HG02973 (cell line): ENCODE measurements around the gene ABR.
A peak's percentile ranks its signal among the peaks of the same experiment; 100 is the strongest.
"Not testable (repeated sequence)": the region's sequence is repeated elsewhere in the genome, so short reads cannot be mapped to it uniquely, and the experiment has no call there.

Source experiments
- ATAC-seq: cut with Tn5 transposase; IDR thresholded peaks from one replicate; pipeline ENCODE4 v1.9.1; 2021; ENCODE audit warnings: moderate library complexity; ENCODE audit not compliant: unreplicated experiment

The ABR gene

DNA sequence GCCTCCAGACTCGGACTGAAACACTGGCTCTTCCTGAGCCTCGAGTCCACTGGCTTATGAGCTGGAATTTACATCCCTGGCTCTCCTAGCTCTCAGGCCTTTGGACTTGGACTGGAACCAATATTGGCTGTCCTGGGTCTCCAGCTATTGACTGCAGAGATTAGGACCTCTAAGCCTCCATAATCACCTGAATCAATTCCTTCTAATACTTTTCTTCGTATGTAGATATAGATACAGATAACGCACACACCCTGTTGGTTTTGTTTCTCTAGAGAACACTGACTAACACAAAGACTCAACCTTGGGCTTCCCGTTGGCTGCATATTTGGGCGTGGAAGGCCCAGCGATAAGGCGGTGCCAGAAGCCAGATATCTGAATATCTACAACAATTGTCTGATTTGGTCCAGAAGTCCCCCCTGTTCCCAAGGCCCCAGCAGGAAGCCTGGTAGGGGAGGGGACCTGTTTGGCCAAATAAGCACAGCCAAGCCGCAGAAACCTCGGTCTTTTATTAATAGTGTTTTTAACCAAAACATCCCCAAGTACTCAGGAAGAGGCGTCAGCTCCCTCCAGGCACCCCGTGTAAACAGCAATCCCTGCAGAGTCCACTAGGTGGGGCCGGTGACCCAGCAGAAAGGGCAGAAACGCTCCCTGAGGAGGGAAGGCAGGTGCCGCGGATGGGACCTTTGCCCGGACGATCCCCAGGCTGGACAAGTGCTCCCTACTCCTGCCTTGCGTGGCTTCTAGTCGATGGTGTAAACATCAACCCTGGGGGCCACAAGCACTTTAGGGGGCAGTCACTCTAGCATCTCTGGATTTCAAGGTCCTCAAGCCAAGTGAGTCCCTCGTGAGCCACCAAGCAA, 57.0 kb downstream of the ABR start:
- no peak for ATAC-seq

DNA sequence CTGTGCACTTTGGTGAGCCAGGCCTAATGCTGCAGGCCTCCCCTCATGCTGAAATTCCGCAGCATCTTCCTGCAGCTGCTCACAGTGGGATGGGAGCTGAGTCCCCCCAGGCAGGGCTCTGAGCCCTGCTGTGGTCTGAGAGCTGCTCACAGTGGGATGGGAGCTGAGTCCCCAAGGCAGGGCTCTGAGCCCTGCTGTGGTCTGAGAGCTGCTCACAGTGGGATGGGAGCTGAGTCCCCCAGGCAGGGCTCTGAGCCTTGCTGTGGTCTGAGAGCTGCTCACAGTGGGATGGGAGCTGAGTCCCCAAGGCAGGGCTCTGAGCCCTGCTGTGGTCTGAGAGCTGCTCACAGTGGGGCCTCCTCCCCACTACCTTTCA, 58.4 kb downstream of the ABR start:
- not testable (repeated sequence) for ATAC-seq

DNA sequence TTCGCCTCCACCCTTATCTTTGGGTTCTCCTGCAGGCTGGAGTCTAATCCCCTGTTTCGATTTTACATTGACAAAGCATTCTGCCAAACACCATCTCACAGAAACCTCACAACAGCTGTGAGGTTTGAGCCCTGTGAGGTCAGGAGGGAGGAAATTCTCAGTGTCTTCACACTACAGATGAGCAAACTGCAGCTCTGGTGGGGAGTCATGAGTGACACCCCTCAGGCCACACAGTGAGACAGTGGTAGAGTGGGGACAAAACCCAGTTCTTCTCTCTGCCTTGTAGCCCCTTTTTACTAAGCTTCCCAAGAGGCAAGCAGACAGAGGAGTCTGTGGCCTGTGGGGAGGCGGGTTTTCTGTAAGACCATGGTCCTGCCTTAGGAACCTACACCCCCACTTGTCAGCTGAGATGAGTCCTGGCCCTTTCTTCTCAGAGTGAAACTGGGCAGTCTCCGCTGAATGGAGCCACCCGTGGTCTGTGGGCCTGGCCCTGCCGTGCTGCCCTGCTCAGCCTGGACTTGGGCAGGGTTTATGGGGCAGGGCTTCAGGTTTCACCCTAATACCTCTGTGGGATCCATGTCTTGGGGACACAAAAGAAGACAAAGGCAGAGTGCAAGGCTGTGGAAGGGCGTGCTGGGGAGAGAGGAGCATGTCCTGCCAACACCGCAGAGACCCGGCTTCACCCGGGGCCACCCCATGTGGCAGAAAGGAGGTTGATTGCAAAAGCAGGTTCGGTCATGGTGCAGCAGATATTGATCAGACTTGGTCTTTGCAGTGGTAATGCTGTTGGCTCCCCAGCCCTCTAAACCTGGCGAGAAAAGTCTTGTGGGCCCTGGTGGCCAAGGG, 59.0 kb downstream of the ABR start:
- no peak for ATAC-seq

DNA sequence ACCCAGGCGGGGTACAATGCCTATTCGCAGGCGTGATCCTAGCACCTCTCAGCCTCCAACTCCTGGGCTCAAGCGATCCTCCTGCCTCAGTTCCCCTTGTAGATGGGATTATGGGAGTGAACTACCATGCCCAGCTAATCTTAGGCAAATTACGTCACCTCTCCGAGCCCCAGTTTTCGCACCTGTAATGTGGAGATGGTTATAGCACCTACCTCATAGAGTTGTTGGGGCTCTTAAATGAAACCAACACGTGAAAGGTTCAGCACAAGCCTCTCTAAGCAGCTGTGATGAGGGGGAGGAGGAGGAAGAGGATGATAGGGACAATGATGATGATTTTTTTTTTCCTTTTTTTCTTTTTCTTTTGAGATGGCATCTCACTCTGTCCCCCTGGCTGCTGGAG, 59.9 kb downstream of the ABR start:
- no peak for ATAC-seq

DNA sequence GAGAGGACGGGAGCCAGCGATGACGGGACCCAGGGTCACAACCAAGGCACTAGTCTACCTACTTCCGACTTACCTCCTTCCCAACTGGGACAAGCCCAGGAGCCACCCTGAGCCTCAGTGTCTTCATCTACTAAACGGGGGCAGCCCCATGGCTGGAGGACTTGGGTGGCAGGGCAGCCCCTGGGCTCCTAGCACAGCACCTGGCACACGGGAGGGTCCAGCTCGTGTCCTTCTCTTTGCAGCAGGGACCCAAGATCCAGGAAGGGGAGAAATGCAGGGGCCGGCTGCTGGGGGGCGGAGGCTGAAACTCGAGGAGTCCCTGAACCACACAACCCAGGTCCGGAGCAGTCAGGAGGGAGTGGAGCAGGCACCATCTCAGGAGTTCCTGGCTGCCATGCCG, 63.2 kb downstream of the ABR start:
- ATAC-seq: no peak

DNA sequence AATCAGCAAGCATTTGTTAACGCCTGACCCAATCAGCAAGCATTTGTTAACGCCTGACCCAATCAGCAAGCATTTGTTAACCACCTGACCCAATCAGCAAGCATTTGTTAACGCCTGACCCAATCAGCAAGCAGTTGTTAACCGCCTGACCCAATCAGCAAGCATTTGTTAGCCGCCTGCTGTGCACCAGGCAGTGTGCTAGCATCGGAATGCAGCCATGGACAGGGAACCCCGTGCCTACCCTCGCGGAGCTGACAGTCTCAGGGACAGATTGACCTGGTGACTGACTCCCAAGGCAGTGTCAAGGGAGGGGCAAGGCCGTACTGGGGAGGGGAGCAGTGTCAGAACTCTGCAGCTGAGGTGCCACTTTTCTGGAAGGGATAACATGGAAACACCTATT, 66.9 kb downstream of the ABR start:
- ATAC-seq: no peak

DNA sequence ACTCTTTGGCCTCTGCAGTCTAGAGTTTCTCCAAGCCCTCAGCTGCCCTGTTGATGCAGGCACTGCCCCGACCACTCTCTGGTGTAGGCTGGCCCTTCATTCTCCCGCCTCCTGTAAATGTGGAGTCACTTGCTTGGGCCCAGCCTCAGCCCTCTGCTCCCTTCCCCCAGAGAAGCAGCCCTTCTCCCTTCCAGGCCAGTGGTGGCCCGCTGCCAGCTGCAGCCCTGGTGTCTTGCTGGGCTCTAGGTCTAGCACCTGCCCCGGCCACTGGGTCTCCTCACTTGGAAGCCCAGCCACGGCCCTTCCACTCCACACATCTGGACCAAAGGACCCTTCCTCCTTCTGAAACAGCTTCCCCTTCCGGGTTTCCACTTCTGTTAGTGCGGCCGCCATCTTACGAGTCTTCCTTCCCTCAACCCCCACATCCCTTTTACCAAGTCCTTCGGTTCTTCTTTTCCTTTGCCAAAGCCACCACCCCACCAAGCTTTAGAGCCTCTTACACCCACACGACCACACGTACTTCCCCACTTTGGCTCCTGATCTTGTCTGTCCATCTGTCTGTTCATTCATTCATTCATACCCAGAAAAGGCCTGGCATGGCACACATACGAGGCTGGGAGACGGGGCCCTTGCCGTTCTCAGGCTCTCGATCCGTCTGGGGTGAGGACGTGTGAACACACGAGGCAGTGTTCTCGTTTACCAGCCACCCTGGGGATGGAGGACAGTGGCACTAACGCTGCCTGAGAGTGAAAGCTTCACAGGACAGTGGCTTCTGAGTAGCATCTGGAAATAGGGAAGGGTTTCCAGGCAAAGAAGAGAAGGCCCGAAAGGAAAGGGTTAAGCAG, 68.0 kb downstream of the ABR start:
- no peak for ATAC-seq

DNA sequence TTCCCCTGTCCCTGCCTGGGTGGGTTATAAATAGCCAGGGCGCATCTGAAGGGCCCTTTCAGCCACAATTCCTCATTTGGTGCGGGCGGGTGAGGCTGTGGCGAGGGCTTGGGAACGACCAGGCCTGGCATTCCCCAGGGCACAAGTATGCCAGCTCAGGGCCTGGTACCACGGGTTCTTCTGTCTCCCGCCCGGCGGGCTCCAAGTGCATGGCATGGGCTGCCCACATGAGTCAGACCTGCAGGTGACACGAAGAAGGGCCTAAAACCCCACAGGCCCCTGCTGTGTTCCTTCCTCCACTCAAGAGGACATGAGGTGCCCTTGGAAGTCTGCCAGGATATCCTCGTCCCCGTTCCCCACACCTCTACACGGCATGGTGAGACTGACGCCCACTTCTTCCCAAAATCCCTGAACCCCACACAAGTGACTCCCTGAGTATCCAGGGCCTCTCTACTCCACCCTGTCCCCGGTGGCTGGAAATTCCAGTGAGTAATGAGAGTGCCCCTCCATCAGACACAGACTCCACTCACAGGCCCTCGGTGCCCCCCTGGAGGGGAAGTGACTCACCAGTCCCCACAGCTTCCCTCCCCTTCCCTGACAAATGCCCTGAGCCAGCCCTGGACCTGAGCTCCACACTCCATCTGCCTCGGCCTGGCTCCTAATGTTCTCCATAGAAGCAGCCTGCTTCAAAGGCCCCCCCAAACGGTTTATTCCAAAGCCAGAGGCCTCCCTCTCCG, 68.8 kb downstream of the ABR start:
- ATAC-seq: no peak

DNA sequence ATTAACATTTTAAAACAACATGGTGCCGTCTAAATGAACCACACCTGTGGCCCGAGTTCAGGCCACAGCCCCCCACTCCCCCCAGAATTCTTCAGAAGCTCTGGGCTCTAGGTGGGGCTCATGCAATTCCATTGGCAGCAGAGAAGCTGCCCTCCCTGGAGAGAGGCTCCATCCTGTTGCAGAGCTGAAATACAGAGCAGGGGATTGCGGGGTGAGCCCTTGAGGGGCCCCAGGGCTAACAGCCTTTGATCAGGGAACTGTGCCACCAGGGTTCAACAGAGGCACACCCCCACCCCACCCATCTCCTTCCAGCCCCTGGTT, 69.3 kb downstream of the ABR start:
- no peak for ATAC-seq

DNA sequence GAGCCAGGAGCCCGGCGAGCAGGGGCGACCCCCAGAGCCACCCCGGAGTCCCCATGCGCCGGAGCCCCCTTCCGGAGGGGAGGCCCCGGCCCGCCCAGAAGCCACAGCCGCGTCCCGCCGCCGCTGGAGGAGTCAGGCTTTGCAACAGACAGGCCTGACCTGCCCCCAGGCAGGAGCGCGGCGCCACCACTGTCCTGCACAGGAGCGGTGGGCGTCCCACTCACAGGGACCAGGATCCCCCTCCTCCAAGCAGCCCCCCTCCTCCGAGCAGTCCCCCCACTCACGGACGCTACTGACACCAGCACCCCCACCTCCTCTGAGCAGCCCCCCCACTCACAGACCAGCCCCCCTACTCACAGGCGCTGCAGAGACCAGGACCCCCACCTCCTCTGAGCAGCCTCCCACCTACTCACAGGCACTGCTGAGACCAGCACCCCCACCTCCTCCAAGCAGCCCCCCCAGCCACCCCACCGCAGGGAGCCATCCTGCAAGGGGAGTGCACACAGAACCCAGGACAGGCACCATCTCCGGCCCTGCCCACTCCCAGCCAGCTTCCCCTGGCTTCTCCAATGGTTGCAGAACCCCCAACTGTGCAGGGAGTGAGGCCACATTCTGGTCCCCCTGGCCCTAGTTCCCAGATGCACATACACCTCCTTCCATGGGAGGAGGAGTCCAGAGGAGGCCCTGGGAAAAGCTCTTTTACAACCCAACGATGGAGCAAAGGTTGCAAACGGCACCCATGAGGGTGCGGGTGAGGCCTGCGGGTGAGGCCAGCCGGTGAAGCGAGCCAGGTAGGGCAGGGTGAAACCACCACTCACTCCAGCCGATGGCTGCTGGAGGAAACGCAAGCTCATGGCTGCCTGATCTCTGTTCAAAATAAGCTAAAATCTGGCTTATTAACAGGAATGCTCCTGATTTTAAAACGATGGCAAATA, 69.9 kb downstream of the ABR start:
- peak; percentile 37 for ATAC-seq

DNA sequence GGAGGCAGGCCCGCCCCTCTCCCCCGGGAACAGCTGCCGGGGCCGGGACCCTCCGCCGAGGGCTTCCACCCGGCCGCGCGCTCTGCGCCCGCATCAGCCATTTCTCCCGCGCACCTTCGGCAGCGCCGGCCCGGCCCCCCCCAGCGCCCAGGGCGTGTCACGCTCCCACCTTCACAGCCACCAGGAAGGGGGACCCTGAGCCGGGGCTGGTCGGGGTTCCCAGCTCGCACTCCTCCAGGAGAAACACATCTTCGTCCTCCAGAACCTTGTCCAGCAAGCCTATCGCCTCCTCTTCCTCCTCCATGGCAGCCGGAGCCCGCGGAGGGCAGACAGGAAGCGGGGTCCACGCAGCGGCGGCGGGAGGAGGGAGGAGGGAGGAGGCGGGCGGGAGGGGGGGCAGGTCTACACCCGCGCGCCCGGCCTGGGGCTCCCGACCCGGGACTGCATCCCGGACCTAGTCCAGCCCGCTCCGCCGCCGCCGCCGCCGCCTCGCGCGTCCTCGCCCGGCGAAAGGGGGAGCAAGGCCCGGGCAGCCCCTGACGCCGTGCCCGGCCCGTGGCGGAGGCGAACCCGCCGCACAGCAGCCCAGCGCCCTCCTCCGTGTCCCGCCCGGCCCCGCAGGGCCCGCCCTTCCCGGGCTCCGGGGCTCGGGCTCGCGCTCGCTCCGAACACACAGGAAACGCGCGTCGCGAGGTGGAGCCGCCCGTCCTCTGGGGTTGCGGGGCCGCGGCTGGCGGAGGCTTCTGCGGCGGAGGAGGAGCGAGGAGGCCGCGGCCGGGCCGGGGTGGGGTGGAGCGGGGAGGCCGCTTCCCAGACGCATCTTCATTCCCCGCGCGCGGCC, 70.8 kb downstream of the ABR start:
- peak; percentile 46 for ATAC-seq

DNA sequence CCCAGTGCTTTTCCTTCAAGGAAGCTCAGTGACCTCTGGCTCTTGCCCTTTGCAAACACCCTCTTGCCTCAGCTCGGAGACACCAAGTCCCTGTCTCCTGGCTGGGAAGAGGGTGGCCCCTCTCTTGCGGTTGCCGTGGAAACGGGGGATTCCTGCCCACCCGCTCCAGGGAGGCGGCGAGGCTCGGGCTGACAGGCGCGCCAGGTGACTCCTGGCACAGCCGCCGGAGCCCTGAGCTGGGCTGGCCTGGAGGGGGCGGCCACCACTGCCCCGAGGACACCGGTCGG, 71.4 kb downstream of the ABR start:
- no peak for ATAC-seq

DNA sequence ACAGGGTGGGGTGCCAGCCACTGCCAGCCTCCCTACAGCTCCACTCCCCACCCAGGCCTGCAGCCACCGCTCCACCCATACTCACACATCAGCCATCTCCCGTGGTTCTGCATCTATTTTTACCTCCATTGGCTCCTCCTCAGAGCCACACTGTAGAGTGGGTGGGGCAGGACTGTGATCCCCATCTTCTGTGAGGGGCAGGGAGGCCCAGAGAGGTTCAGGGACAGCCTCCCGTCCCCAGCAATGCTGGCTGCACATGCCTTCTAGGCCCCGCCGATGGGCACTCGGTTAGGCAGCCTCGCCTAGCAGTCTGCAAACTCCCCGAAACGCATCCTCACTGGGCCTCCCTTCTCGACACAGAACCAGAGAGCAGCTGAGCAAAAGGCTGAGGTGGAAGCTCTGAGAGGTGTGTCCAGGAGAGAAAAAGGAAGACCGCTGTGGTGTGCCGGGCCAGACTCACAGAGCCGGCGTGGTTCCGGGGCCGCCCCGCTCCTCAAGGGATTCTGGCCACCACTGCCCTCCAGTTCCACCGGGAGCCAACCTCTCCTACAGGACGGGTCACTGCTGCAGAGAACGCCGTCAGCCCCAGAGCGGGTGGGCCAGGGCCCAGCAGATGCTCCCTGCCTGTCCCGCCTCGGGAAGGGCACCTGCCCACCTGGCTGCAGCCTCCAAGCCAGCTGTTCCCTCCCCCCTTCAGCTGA, 71.9 kb downstream of the ABR start:
- no peak for ATAC-seq

DNA sequence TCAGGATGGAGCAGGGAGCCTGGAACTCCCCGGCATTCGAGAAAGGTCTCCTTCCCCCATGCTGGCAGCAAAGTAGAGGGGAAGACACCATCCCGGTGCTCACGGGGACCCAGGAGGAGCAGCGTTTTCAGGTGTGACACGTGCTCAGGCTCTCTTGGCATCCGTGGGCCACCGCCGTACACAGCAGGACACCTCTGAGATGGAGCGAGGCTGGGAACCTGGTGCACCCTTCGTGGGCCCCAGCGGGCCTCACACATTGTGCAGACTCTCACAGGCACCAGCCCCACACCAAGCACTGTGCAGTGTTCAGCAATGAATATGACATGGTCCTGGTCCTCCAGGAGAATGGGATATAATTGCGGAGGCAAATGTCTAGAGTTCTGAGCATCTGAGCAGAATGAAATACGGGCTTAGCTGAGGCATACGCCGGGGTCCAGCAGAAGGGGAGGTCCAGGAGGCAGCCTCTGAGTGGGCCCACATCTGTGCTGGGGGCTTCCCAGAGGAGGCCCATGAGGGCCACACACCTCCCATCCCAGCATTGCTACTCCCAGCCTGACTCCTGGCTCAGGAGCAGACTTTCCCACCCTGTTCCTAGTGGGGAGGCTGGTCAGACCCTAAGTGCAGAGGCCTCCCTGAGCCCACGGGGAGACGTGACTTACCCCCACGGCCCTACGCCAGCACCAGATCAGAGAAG, 72.6 kb downstream of the ABR start:
- ATAC-seq: no peak

DNA sequence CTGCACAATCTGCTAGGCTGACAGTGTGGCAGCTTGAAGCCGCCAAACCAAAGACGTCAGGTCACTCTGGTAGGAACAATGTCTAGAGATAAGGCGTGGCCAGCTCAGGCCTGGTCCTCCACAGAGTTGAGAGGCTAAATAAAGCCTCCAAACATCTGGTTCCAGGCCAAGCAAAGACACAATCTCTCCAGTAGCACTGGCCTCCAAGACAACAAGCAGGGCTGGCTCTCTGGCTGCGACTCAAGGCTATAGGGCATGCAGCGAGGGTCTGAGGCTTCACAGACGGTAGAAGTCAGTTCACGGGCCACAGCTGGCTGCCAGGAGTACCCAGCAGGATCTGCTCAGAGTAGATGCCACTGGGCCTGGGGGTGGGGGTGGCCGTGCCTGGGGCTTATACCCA, 75.6 kb downstream of the ABR start:
- no peak for ATAC-seq

DNA sequence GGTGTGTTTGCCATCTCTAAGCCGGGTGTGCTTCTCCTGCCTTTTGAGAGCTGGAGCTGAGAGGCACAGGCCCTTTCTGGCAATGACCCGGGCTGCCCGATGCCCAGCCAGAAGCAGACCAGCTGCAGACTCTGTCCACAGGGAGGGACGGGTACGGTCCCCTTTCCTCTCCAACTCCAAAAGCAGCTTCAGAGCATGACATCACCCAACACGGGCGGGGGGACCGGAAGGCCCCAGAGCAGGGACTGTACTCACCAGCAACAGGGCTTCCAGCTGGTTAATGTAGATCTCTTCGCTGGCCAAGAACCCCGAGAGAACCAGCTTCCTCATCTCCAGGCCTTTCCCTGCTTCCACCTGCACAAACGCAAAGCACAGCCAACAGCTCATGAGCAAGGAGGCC, 79.4 kb downstream of the ABR start:
- no peak for ATAC-seq

DNA sequence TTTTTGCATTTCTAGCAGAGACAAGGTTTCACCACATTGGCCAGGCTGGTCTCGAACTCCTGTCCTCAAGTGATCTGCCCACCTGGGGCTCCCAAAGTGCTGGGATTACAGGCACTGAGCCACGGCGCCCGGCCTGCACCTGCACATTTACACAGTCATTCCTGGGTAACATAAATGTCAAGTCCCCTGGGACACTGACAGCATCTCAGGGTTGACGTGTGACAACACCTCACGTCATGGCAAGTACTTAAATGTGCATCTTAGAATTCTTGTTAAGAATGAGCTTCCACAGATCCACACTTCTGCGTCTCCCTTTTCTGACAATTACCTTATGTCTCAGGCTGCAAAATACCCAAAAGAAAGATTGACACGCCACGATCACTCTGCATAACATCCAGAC, 80.5 kb downstream of the ABR start:
- no peak for ATAC-seq
